Stimulated activated CD4-positive, alpha-beta T cell treated with anti-CD3 and anti-CD28 coated beads, Interleukin-4, amount 100 ng/mL, for 24 hours (primary cell): Measurements from ENCODE around the gene FAM222B.
A peak's percentile ranks its signal among the peaks of the same experiment; 100 is the strongest.

Experiments used
- DNase-seq: peaks from one replicate; pipeline ENCODE4 v3.0.0-alpha.2; 2020

The FAM222B gene

DNA sequence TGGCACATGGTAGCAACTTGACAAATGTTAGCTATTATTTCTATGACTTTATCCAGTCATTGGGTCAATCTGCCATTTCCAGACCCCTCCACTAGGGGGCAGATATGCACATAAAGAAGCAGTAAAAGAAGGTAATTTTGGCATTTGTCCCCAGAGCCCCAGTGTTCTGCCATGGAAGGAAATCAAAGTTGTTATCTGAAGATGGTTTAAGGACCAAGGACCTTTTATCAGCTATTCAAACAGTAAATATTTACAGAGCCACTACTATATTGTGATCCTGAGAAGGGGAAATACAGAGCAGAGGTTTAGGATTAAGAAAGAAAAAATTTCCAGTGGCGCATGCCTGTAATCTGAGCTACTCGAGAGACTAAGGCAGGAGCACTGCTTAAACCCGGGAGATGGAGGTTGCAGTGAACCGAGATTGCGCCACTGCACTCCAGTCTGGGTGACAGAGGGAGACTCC lies 78.8 kb downstream of the FAM222B start:
- DNase-seq = peak; percentile 84

DNA sequence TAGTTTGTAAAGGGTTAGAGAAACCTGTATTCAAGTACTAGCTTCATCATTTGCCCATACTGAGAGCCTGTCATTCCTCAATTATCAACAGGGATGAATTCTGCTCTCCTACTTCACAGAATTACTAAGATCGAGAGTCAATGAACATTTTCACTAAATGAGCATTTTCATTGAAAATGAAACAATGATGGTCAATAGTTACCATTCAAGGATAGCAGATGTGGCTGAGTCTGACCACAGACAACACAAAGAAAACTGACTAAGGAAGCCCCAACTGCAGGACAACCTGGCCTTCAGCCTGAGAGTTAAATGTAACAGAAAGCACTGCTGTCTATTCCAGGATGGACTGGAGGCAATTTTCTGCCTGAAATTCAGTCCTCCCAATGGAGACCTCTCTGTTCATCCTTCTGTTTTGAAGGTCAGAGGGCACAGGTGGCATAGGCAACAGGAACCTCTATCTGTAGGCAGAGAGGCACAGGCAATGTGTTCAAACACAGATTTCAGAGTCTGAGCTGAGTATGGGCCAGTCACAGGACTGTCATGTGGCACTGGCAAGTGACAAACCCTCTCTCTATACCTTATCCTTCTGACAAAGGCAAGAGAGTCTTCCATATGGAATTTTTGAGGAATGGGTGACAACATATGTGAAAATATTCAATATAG lies 79.3 kb downstream of the FAM222B start:
- DNase-seq = no peak

- no peak for DNase-seq
These were observed 81.7 kb downstream of the FAM222B start for GRCh38 chr17:28760601-28761562.

DNA sequence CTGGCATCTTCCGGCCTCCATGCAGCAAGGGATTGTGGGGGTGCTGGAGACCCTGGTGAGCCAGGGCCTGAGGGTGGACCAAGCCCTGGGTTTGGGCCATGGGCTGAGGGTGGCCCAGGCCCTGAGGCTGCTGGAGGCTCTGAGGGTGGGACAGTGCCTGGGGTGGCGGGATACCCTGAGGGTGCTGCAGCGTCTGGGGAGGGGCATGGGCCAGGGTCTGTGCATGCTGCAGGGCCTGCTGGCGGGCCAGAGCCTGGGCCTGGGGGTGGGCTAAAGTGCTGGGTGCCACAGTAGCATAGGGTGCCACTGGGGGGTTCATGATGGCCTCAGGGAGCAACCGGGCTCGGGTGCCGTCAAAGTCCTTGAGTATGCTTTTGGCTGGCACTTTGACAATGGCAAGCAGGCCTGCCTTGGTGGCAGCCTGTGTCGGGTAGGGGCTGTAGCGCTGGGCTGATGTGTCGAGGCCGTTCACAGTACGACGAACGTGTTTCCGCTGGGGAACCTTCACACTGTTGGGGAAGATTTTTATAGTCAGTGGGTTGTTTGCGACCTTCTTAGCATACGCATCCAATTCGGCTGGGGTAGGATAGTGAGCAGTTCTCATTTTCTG lies 83.2 kb downstream of the FAM222B start:
- no peak for DNase-seq

DNA sequence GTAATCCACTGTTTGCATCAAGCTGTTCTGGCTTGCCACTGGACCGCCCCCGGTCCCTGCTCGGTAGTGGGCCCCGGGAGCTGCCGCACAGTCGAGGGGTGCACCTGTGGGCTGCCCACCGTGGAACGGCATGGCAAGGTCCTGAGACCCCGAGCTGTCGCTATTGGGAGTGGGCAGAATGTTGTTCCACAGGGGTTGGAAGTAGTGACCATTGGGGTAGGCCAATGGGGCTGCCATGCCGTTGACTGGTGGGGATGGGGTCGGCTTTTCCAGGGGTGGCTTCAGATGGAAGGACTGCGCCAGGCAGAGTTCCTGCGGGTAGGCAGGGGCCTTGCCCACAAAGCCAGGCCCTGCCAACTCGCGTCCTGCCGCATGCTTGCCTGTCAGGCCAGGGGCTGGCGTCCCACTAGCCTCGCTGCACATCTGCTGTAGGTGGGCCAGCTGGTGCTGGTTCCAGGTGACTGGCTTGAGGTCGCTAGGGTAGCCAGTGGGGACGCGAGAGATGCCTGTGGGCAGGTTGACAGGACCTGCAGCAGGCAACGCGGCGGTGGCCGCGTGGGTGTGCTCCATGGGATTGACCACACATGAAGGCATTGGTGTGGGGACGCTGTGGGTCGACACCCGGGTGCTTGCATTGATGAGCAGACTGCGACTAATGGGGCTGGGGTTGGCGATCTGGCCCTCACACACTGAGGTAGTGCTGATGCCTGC lies 84.0 kb downstream of the FAM222B start:
- DNase-seq = no peak

GRCh38 chr17:28756049-28756804 lies 86.4 kb downstream of the FAM222B start:
- no peak for DNase-seq

GRCh38 chr17:28755486-28755885 lies 87.1 kb downstream of the FAM222B start:
- DNase-seq = no peak

GRCh38 chr17:28751600-28752366 lies 90.8 kb downstream of the FAM222B start:
- DNase-seq = no peak

DNA sequence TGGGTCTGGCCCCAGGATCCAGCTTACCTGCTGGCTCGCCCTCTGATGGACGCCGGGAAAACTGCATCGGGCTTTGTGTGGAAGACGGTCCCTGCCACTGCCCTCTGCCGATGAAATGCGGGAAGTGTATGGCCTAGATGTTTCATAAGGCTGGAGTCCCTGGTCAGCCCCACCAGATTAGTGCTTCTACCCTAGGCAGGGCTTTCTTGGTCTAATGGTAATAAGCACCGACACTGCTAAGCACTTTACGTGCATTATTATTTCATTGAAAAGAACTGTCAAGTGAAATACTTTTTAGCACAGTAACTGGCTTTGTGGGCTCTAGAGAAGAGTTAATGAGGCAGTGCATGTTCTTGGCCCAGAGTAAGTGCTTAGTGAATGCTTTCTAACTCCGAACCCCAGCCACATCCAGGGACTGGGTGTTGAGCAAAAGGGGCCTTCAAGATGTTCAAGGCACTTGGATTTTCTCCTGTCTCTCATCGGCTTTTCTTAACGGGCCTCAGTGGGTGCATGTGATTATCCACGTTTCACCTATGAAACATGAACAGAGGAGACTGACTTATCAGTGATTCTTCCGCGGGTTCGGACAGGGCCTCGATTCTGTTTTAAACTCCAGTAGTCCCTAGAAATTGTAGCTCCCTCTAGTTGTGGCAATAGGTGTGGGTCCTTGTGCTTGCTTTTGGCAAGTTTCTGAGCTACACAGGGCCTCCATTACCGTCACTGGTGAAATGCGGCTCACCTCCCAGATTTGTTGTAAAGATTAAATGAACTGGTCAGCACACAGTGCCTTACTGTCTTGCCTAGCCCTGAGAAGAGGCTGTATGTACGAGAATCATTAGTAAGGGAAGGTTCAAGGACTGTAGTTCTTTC lies 92.2 kb downstream of the FAM222B start:
- peak; percentile 91 for DNase-seq

GRCh38 chr17:28749516-28750177 lies 92.9 kb downstream of the FAM222B start:
- no peak for DNase-seq

DNA sequence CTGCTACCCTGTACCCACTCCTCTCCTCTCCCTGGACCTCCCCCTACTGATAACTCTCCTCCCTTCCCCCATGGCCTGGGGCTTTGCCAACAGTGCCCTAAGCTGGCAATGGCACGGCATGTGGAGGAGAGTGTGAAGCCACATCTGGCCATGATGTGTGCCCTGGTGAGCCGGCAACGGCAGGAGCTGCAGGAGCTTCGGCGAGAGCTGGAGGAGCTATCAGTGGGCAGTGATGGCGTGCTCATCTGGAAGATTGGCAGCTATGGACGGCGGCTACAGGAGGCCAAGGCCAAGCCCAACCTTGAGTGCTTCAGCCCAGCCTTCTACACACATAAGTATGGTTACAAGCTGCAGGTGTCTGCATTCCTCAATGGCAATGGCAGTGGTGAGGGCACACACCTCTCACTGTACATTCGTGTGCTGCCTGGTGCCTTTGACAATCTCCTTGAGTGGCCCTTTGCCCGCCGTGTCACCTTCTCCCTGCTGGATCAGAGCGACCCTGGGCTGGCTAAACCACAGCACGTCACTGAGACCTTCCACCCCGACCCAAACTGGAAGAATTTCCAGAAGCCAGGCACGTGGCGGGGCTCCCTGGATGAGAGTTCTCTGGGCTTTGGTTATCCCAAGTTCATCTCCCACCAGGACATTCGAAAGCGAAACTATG lies 93.6 kb downstream of the FAM222B start:
- no peak for DNase-seq

GRCh38 chr17:28747801-28748750 lies 94.5 kb downstream of the FAM222B start:
- no peak for DNase-seq

- no peak for DNase-seq
These were observed 95.4 kb downstream of the FAM222B start for GRCh38 chr17:28747051-28747691.

DNA sequence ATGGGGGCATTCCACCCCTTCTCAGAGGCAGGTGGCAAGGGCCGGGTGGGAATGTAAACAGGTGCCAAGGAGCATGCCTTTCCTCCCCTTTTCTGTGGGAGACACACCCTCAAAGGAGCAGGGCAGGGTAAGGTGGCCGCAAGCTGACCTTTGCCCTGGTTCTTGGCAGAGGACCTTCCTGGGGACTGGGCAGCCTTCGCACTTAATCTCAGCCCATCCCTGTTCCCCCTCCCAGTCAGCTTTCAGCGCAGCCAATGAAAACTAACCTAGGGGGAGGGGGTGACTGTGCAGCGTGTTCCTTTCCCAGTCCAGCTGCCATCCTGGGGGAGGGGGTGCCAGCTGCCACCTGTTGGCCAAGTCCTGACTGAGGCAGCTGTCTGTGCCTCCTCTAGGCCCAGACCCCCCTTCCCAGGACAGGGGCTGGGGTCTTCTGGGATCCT lies 96.0 kb downstream of the FAM222B start:
- no peak for DNase-seq

GRCh38 chr17:28745786-28746411 lies 96.7 kb downstream of the FAM222B start:
- no peak for DNase-seq

- DNase-seq = peak; percentile 28
These were observed 97.4 kb downstream of the FAM222B start for GRCh38 chr17:28744972-28745785.
